D721Med (cell line): ENCODE measurements around the gene IFI27.
"Not testable (repeated sequence)": the region's sequence is repeated elsewhere in the genome, so short reads cannot be mapped to it uniquely, and the experiment has no call there.

Source experiments
- DNase-seq: peaks from one replicate; pipeline ENCODE4 v3.0.0; 2011; ENCODE audit warnings: low spot score; ENCODE audit not compliant: insufficient read length
- FAIRE-seq: peaks from 2 replicates; lab custom pipeline; 2011; peaks lifted over from hg19 to GRCh38; lab: Jason Lieb, UNC
- TF ChIP-seq, protein P1 (sequence below): IDR thresholded peaks from 2 replicates; pipeline ENCODE4 v1.5.1; 2012; ENCODE audit warnings: mild to moderate bottlenecking, control low read depth; ENCODE audit not compliant: insufficient read depth; ENCODE audit errors: missing control alignments

Gene IFI27

GRCh38 chr14:94145902-94146527, 35.5 kb downstream of the IFI27 start:
- TF ChIP-seq, protein P1, sequence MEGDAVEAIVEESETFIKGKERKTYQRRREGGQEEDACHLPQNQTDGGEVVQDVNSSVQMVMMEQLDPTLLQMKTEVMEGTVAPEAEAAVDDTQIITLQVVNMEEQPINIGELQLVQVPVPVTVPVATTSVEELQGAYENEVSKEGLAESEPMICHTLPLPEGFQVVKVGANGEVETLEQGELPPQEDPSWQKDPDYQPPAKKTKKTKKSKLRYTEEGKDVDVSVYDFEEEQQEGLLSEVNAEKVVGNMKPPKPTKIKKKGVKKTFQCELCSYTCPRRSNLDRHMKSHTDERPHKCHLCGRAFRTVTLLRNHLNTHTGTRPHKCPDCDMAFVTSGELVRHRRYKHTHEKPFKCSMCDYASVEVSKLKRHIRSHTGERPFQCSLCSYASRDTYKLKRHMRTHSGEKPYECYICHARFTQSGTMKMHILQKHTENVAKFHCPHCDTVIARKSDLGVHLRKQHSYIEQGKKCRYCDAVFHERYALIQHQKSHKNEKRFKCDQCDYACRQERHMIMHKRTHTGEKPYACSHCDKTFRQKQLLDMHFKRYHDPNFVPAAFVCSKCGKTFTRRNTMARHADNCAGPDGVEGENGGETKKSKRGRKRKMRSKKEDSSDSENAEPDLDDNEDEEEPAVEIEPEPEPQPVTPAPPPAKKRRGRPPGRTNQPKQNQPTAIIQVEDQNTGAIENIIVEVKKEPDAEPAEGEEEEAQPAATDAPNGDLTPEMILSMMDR, result no peak
- no peak for FAIRE-seq
- no peak for DNase-seq

DNA sequence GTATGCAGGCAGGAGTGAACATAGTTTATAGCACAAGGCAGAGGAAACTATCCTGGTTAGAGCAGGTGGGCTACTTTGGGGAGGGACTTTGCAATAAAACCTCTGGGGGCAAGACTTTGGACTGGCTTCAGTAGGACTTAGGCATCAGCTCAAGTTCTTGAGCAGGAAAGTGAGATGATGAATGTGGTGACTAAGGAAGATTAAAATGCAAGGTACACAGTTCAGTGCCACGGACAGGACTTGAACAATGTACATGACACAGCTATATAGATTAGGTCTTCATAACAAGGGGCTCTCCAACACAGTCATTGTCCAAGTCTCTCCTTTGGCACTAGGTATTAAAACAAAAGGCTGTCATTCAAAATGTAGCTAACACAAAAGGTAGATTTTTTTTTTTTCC, 42.1 kb downstream of the IFI27 start:
- FAIRE-seq (no peak), DNase-seq (no peak)
- TF ChIP-seq, protein P1, result no peak

- DNase-seq (no peak), FAIRE-seq (no peak)
- TF ChIP-seq, protein P1, result no peak
Observed at GRCh38 chr14:94153750-94154342, 43.3 kb downstream of the IFI27 start.

DNA sequence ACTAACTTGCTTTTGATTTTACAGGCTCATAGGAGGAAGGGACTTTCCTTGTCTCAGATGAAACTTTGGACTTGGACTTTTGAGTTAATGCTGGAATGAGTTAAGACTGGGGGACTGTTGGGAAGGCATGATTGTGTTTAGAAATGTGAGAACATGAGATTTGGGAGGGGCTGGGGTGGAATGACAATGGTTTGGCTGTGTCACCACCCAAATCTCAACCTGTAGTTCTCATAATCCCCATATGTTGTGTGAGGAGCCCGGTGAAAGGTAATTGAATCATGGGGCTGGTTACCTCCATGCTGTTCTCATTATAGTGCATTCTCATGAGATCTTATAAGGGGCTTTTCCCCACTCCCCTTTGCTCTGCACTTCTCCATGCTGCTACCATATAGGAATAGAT, 45.6 kb downstream of the IFI27 start:
- FAIRE-seq, DNase-seq: not testable (repeated sequence)

GRCh38 chr14:94157197-94157596, 46.7 kb downstream of the IFI27 start:
- FAIRE-seq (no peak), DNase-seq (no peak)
- TF ChIP-seq, protein P1, result no peak

- TF ChIP-seq, protein P1, result no peak
- DNase-seq (no peak), FAIRE-seq (no peak)
Observed at GRCh38 chr14:94158239-94158883, 47.8 kb downstream of the IFI27 start.

GRCh38 chr14:94161058-94161457, 50.5 kb downstream of the IFI27 start:
- DNase-seq, result no peak
- TF ChIP-seq, protein P1, result no peak
- no peak for FAIRE-seq
